Transverse colon (tissue), 4 donors: ENCODE data around the gene PLBD2.

Source experiments
- CTCF ChIP-seq, 5 experiments: fragments of 200-600 bp in 3 of 5; fragments of 450-650 bp in 2 of 5; sonication (generic) in 3 of 5; IDR thresholded peaks; 1 replicate in 2 of 5; 2 replicates in 3 of 5; pipeline ENCODE4 v1.5.1; 2016 to 2017; ENCODE audit warnings: antibody characterized with exemption in 5 of 5, inconsistent platforms in 3 of 5, mild to moderate bottlenecking in 2 of 5, moderate library complexity in 1 of 5
- POLR2A ChIP-seq: fragments of 450-650 bp; IDR thresholded peaks from one replicate; pipeline ENCODE4 v1.6.1; 2016; ENCODE audit warnings: antibody characterized with exemption, mild to moderate bottlenecking, moderate library complexity
- POLR2AphosphoS5 ChIP-seq, 3 donors: sonication (generic); formaldehyde crosslinking; IDR thresholded peaks; one replicate each; pipeline ENCODE4 v1.6.1; 2016; ENCODE audit warnings: antibody characterized with exemption in 3 of 3

DNA sequence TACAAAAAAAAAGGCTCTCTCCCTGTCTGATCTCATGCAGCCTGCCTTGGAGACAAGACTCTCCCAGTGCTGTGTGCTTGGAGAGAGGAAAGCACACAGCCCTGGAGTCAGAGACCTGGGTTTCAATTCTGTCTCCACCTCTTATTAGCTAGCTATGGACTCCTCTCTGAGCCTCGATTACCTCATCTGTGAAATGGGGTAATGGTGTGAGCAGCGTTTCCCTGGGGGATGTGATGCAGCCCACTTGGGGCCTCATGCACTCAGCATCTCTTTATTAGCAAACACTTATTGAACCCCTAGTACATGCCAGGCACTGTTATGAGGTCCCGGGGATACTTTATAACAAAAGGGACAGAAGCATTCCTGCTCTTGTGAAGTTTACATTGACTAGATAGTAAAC, 32.8 kb downstream of the PLBD2 start:
- TF ChIP-seq CTCF (IDR thresholded peaks at IDR 0.05) (no peak), POLR2AphosphoS5 (IDR thresholded peaks at IDR 0.05) (no peak), POLR2A (no peak)
